Lung microvascular endothelial cell (primary cell): ENCODE measurements around the gene CBFA2T2. TPM values are rescaled to one million over a fixed set of nuclear protein-coding genes. Genes with fewer than 3 reads are reported as not detected.
"Not testable (repeated sequence)": the region's sequence is repeated elsewhere in the genome, so short reads cannot be mapped to it uniquely, and the experiment has no call there.

Source experiments
- DNase-seq, 2 donors: peaks; one replicate each; pipeline versions ENCODE4 v3.0.0 to v3.0.0-alpha.2; 2010; ENCODE audit warnings: low read depth in 2 of 2
- total RNA-seq: library from RNA; depleted of rRNA; stranded (reverse); fragments of >200 nt; gene quantifications from 2 replicates; pipeline ENCODE4 v1.2.1, GENCODE V29; 2014

CBFA2T2 gene
- 2.4 and 3.2 TPM in 2 replicates for total RNA-seq

DNA sequence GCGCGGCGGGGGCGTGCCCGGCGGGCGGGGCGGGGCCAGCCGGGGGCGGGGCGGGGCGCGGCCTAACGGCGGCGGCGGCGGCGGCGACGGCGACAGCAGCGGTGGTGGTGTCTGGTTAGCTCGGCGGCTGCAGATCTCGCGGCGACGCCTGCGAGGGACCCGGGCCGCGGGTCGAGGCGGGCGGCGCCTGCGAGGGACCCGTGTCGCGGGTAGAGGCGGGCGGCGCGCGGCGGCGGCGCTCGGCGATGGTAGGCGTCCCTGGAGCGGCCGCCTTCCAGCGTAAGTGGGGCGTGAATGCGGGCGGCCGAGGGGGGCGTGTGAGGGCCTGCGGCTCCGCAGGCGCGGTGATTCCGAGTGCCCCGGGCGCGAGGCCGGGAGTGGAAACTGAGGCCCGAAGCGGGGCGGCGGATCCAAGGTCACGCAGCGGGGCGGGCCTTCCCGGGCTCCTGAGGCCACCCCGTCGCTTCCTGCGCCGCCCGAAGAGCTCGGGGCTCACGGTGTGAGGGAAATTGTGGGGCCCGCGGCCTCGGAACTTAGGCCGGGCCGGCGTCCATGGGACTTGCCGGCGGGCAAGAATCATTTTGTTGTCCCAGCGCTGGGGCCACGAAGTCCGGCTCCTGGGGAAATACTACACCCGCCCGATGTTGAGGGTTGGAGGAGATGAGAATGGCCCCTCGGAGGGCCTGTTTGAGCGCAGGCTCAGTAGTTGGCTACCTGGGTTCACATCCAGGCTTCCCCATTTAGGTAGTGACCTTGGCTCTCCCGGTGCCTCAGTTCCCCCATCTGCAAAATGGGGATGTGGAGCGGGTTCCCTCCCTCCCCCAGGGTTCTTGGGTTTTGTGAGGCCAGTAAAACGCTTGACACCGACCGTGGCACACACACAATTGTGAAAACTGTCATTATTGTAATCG, at the start of gene CBFA2T2:
Gene CBFA2T2 (plus strand): TSS at position 74 of the 911 bp plus-strand sequence. CDS start 172 bp downstream, at position 246.
- DNase-seq: peak; percentile 79 to 89

DNA sequence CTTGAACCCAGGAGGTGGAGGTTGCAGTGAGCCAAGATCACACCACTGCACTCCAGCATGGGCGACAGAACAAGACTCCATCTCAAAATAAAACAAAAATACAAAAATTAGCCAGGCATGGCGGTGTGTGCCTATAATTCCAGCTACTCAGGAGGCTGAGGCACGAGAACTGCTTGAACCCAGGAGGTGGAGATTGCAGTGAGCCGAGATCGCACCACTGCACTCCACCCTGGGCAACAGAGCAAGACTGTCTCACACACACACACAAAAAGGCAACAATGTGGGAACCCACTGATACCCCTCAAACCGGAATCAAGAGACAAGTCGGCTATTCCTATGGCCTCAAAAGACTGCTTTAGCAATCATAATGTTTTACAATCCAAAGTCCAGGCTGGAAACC, 49.3 kb upstream of the CBFA2T2 start:
- DNase-seq: not testable (repeated sequence)

DNA sequence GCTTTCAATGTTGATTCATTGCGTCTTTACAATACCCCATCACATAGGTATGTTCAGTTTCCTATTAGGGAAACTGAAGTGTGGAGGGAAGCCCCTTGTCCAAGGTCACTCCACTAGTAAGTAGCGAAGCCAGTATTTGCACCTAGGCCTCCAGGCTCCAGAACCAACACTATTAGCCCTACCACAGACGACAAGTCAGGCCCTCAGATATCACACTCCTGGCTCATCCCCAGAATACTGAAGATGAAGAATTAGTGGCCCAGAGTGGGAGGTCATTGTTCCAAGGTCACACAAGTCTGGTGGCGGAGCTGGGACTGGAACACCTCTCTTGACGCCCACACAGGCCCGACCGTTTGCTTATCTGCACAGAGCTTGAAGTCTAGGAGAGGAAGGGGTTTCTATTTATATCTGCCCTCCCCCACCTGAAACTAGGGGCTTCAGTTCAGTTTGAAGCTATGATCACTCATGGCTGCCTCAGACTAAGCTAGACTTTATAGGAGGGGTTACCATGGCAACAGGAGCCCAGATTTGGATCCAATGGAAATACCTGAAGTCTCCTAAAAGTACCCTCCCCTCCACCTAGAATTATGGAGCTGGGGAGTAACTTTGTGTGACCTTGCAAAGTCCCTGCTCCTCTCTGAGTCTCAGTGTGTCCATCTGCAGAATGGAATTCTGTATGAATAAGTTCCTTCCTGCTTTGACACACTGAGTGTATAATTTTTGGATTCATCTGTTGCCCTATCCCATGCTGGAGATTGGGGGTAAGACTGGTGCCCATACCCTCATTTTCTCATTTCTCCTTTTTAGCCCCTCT, 48.5 kb upstream of the CBFA2T2 start:
- no peak for DNase-seq

DNA sequence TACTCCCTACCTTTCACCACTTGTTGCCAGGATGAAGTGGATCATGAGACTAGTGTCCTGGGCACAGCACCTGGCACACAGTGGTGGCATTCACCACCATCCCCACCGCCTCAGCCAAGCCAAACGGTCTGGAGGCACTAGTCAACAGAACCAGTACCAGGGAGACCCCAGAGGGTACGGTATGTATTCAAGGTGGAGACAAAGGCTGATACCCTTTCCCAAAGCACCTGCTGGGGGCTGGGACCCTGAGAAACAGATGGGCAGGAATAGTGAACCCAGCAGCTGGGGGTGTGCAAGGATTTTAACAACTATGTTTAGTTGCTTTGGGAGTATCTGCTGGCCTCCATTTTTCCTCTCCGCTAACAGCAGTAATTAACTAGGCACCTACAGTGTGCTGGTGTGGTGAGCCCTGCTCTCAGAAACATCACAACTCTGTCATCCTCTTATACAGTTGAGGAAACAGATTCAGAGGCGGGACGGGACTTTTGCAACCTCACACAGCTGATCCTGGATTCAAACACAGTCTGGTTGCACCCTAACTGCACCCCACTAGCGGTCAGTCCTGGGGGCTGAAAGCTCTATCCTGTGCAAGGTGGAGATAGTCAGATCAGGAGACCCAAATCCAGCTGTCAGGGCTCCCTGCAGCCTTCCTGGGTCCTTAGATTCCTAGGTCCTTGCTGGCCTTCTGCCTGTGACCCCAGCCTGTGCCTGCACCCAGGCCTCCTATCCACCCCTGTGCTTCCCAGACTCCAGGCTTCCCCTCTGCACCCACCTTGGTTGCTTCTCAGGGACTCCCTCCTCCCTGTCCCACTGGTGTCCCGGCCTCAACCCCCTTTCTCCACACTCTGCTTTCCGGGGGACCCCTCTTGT, 47.5 kb upstream of the CBFA2T2 start:
- no peak for DNase-seq

DNA sequence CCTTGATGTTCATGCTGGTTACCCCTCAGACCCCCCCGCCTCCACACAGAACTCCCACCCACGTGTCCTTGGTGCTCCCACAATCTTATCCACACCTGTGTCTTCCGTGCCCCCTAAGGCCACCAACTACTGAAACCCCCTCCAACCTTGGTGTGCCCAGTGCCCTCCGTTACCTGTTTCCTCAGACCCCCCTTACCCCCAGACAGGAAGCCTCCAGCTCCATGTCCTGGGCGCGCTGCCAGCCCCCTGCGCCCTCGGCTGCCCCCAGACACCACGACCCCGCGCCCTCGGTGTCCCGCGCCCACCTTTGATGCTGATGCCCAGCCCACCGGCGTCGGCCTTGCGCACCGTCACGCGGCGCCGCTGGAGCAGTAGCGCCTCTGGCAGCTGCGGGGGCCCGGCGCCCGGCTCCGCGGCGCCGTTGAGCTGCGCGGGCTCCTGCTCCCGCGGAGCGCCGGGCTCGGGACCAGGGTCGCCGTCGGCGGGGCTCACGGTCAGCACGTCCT, 46.8 kb upstream of the CBFA2T2 start:
- peak; percentile 31 to 41 for DNase-seq

DNA sequence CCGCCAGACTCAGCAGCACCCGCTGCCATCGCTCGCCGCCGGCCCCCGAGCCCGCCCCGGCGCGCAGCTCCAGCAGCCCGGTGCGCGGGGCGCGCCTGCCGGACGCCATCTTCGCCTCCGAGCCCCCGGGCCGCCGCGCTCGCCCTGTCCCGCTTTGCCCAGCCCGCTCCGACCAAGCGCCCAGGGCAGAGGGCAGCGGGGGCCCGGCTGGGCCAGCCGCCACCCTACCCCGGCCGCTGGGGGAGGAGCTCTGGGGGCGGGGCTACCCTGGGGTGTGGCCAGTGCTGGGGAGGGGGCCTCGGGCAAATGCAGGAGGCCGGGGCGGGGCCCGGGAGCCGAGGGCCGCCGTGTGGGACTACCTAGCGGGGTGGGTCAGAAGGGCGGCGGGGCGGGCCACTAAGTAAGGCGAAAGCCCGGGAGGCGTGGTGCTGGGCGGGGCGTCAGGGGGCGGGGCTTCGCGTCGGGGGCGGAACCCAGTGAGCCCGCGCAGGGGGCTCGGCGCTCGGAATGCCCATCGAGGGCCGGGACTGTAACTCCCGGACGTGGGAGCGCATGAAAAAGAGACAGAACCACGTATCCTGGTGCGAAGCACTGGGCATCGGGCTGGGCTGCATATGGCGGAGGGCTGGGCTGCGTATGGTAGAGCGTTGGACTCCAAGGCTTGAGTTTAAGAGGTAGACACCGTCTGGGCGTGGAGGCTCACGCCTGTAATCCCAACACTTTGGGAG, 46.2 kb upstream of the CBFA2T2 start, which contains the start of gene SNTA1:
Gene SNTA1 (minus strand): TSS at position 252 of the 728 bp plus-strand sequence. CDS start 143 bp downstream, at position 109.
- DNase-seq: peak; percentile 81 to 90

DNA sequence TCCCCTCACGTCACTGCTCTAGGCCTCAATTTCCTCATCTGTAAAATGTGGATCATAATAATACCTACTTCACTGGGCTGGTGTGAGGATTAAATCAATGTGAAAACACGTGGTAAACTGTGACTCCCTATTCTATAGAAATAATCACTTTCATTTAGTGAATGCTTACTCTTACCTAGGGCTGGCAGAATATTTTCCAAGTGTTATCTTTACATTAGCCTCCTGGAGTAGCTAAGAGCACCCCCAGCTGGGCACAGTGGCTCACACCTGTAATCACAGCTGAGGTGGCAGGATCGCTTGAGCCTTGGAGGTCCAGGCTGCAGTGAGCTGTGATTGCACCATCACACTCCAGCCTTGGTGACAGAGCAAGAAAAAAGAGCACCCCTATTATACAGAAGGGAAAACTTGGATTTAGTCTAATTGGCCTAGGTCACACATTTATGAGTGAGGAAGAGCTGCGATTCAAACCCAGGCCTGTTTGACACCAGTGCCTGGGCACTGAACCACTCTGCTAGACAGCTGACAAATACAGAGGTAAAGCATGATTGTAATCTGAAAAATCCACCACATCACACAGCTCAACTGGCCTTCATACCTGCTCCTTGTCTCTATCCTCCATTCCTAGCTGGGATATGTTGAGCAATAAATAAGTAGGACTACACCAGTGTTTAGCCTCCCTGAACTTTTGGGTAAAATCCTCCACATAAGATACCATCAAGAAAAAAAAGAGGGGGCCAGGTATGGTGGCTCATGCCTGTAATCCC, 44.9 kb upstream of the CBFA2T2 start:
- DNase-seq: peak in 1 of 2 donors; percentile 24

DNA sequence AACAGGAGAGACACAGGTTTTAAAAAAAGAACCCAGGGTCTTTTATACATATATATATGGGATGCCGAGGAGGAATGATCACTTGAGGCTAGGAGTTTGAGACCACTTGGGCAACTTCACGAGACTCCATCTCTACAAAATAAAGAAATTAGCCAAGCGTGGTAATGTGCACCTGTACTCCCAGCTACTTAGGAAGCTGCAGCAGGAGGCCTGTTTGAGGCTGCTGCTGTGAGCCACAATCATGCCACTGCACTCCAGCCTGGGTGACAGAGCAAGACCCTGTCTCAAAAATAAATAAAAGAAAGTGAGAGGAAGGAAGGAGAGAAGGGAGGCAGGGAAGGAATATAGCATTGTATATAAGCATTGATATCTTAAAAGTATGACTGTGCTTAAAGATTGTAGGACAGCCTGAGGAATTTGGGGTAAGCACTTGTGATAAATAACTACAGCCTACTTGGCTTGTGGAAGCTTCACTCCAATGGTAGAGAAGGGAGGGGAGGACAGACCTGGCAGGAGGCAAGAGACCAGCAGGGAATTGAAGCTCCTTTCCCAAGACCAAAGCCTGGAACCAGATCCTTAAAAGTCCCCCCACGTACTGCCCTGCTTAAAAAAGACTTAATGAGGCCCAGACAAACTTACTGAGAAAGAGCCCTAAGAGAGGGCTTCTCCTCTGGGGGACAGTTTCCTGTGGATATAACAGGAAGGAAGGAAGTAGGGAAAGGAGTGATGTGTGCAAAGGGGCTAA, 43.8 kb upstream of the CBFA2T2 start:
- DNase-seq: no peak

DNA sequence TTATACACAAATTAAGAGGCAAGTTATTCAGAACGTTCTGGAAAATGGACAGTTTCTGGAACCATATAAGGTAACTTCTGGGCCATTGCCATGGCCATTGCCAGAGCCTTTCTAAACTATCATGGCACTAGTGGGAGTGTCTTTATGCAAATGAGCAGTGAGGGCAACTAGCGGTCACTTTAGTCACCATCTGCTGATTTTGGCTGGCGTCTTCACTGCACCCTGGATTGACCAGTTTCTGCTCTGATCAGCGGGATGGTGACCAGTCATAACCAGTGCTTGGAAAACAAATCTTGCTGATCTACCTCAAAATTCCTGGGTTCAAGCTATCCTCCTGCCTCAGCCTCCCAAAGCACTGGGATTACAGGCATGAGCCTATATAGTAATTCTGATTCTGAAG, 39.0 kb upstream of the CBFA2T2 start:
- DNase-seq: peak; percentile 26 to 45

DNA sequence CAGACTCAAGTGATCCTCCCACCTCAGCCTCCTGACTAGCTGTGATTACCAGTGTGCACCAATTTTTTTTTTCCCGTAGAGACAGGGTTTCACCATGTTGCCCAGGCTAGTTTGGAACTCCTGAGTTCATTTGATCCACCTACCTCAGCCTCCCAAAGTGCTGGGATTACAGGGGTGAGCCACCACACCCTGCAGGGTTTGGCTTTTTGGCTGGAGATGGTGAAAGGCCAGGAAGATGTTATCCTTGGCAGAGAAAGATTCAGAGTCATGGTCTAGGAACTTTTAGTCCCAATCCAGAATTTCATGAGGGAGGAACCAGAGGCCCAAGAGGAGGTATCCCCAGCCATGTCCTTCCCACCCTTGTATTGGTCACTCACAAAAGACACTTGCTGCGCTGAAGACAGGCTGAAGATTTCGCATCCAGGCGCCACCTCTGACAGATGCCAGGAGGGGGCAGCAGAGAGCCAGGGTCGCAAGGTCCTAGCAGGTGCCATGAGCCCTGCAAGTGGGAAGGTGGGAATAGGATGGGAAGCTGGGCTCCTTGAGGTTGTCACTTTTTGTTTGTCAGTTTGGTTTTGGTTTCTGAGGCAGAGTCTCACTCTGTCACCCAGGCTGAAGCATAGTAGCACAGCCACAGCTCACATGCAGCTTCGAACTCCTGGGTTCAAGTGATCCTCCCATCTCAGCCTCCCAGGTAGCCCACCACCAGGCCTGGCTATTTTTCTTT, 32.8 kb upstream of the CBFA2T2 start:
- DNase-seq: peak; percentile 80 to 88

DNA sequence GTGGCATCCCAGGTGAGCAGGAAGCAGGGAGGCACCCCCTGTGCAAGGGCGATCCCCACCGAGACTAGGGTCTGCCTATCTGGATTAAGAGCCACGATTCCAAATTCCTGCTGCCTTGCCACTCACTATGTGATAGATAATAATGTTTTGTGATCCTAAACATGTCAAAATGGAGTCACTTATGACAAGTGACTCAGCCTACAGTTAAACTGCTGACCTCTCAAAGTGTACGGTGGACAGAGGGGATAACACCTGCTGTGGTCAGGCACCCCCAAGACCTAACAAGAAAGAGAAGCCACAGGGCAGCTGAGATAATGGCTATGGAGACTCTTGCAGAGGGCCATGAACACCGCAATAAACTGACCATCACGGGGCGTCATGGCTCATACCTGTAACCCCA, 30.3 kb upstream of the CBFA2T2 start:
- DNase-seq: no peak

DNA sequence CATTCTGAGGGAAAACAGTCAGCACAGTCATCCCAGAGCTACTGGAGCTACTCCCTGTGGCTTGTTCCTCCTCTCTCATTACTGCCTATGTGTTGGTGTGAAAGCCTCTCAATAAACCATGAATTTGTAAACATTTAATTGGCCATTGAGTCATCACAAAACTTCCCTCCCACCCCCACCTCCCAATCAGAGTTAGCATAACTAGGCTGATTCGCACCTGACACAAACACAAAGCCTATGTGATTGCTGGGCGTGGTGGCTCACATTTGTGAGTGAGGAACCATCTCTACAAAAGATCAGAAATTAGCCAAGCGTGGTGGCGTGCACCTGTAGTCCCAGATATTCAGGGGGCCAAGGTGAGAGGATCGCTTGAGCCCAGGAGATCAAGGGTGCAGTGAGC, 29.2 kb upstream of the CBFA2T2 start:
- no peak for DNase-seq

DNA sequence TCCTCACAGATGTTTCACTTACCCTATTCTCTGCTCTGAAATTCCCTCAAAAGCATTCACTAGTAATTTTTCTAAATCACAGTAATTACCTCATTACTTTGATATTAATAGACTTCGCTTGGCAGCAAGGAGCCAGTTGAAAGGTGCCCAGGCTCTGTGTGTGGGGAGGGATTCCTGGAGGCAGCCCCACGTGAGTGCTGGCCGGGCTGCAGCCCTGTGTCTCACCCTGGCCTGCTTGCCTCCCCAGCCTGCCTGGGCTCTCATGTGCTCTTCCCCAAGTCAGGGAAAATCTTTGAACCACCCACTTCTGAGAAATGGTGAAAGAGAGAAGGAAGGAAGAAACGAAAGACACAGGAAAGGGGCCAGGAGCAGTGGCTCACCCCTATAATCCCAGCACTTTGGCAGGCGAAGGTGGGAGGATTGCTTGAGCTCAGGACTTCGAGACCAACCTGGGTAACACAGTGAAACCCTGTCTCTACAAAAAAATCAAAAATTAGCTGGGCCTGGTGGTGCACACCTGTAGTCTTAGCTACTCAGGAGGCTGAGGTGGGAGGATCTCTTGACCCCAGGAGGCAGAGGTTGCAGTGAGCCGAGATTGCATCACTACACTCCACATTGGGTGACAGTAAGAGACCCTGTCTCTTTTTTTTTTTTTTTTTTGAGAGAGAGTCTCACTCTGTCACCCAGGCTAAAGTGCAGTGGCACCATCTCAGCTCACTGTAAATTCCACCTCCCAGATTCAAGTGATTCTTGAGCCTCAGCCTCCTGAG, 26.4 kb upstream of the CBFA2T2 start:
- DNase-seq: no peak

DNA sequence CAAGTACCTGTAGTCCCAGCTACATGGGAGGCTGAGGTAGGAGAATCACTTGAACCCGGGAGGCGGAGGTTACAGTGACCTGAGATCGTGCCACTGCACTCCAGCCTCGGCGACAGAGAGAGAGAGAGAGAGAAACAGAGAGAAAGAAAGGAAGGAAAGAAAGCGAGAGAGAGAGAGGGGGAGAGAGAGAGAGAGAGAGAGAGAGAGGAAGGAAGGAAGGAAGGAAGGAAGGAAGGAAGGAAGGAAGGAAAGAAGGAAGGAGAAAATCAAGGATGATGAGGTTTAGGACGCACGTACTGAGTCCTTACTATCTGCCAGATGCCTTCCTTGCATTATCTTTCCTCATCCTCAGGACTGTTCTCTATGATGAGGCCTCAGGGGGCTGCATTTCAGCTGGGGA, 25.1 kb upstream of the CBFA2T2 start:
- DNase-seq: not testable (repeated sequence)

DNA sequence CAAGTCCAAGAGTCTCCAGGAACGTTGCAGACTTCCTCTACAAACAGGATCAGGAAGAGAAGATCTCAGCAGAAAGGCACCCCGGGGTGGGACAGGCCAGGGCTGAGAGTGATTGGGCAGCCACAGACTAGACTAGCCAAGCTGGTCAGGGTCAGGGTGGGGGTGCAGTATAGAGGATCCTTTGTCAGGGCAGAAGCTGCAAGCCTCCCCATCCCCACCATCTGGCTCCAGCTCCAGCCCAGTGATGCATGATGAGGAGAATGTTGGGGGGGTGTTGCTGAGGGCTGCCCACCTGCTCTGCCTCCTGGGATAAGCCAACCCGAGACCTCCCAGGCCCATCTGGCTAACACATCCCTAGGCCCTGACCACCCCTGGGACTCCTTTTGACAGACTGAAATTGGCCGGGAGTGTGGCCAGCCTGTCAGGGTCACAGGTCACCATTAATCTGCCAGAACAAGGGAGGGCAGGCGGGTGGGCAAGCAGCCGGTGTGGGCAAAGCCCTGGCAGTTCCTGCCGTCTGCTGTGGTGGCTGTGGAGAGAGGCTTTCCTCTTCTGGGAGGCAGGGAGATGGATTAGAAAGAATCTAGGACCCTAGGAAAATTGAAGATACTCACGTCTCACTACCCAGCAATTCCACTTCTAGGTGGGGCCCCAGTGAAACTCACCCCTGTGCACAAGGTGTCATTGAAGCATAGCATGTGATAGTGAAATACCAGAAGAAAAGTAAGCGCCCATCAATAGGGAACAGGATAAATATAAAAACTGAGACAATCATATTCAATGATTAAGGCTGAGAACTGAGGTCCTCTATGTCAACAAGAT, 24.2 kb upstream of the CBFA2T2 start:
- no peak for DNase-seq

DNA sequence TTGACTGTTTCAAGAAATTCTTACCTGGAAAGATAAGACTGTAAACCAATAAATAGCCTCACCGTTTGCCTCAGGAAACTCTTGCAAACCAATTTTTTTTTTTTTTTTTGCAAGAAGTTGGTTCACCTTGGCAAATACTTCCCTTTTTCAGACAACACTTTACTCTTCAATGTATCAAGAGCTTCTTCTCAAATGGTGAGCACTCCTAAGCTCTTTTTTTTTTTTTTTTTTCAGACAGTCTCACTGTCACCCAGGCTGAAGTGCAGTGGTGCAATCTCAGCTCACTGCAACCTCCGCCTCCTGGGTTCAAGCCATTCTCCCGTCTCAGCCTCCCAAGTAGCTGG, 23.6 kb upstream of the CBFA2T2 start:
- no peak for DNase-seq

DNA sequence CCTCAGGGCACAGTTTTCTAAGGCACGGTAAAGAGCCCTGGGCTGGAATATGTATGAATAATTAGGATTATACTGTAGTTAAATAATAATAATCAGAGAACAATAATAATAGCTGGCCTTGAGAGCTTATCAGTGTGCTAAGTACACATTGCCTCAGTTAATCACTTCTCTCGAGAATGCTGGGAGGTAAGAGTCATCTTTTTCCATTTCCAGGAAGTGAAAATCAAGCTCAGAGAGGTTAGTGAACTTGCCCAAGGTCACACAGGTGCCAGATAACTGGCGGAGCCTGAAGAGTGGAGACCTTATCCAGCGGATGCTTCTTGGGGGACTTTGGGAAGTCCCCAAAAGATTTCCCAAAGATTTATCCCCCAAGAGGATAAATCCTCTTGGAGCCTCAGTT, 19.4 kb upstream of the CBFA2T2 start:
- no peak for DNase-seq
